Right lung (tissue), 5 donors: ENCODE measurements around the gene SYN1. TPM values are rescaled to one million over a fixed set of nuclear protein-coding genes. Genes with fewer than 3 reads are reported as not detected.
"Not testable (repeated sequence)": the region's sequence is repeated elsewhere in the genome, so short reads cannot be mapped to it uniquely, and the experiment has no call there.

Experiments
- DNase-seq, 2 donors: peaks; one replicate each; pipeline ENCODE4 v3.0.0-alpha.2; 2013
- polyA plus RNA-seq, 5 donors: library from polyadenylated mRNA; unstranded; fragments of 120-200 nt; gene quantifications; one replicate each; pipeline versions ENCODE4 v1.2.1 to v1.2.3, GENCODE V29; 2013; ENCODE audit warnings: inconsistent platforms in 1 of 5, low replicate concordance in 1 of 5; ENCODE audit not compliant: insufficient read length in 5 of 5, insufficient read depth in 1 of 5

SYN1 gene
- polyA plus RNA-seq, 5 donors = 4.8 to 7.6 (median 5.3) TPM

DNA sequence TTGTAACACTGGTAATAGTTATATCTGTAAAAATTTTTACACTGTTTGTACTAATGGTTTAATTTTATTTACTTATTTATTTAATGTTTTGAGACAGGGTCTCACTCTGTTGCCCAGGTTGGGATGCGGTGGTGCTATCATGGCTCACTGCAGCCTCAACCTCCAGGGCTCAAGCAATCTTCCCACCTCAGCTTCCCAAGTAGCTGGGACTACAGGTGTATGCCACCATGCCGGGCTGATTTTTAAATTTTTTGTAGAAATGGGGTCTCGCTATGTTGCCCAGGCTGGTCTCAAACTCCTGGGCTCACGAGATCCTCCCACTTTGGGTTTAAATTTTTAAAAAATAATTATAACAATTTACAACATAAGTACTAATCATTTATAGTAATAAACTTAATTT, 16.5 kb downstream of the SYN1 start:
- not testable (repeated sequence) for DNase-seq

DNA sequence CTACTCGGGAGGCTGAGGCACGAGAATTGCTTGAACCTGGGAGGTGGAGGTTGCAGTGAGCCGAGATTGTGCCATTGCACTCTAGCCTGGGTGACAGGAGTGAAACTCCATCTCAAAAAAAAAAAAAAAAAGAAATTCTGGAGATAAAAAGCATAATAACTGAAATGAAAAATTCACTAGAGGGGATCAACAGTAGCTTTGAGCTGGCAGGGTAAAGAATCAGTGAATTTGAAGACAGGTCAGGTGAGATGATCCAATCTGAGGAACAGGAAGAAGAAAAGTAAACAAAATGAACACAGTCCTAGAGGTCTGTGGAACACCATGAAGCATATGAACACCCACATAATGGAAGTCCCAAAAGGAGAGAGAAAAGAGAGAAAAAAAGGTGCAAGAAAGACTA, 22.4 kb downstream of the SYN1 start:
- no peak for DNase-seq

DNA sequence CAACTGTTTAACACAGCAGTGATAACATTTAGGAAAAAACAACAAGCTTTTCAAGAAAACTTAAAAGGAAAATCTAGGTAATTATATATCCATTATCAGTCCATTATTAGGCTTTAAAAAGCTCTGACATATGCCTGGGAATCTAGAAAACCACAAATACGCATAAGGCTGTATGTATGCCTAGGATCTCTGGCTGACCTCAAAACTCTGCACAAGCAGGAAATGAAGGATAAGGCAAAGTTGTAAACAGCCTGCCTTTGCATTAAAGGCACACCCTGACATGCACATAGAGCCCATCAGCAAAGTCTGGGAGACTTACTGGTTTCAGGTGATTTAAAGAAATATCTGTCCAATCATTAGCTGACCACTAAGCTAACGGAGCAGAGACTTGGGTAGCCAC, 23.4 kb downstream of the SYN1 start:
- no peak for DNase-seq

DNA sequence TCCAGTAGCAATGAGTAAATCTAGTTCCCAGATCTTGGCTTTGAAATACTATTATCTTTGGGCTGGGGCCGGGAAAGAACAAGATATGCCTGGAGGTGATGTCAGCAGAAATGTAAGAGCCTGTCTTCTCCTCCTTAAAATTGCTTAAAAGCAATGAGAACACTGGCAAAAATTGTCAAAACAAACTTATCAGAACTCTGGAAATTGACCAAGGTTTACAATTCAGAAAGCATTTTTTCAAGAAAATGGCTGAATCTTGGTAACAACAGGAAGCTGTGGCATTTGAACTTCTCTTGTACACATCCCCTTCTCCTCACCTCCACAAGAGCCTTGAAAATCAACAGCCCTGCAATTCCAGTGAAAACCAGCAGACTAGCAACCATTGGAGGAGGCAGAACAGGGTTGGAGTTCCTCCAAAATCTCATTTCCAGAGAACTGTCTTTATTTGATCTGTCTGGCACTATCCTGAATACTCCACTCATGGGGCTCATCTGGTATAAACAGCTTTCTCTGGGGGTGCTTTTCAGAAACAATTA, 23.9 kb downstream of the SYN1 start:
- no peak for DNase-seq

DNA sequence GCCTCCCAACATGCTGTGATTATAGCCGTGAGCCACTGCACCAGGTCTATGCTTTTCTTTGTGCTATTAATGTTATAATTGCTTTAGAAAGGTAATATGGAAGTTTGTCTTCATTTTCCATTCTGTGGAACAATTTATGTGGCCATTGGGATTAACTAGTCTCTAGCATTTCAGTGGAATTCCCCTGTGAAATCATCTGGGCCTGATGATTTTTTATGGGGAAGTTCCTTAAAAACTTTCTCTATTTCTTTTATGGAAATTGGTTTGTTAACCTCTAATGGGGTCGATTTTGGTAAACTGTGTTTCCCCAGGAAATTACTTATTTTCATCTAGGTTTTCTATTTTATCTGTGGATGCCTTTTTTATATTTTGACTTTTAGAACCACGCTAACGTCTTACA, 26.1 kb downstream of the SYN1 start:
- no peak for DNase-seq

DNA sequence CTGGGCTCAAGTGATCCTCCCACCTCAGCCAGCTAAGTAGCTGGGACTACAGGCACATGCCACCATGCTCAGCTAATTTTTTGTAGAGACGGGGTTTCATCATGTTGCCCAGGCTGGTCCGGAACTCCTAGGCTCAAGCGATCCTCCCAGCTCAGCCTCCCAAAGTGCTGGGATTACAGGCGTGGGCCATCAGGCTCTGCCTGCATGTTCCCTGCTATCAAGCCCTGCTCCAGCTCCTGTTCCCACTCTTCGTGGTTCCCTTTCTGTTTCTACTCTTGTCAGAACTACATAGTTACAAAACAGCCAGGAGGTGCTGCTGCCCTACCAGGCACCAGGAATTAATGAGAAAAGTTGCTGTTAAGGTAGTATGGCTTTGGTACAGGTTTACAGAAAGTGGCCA, 28.7 kb downstream of the SYN1 start:
- no peak for DNase-seq

DNA sequence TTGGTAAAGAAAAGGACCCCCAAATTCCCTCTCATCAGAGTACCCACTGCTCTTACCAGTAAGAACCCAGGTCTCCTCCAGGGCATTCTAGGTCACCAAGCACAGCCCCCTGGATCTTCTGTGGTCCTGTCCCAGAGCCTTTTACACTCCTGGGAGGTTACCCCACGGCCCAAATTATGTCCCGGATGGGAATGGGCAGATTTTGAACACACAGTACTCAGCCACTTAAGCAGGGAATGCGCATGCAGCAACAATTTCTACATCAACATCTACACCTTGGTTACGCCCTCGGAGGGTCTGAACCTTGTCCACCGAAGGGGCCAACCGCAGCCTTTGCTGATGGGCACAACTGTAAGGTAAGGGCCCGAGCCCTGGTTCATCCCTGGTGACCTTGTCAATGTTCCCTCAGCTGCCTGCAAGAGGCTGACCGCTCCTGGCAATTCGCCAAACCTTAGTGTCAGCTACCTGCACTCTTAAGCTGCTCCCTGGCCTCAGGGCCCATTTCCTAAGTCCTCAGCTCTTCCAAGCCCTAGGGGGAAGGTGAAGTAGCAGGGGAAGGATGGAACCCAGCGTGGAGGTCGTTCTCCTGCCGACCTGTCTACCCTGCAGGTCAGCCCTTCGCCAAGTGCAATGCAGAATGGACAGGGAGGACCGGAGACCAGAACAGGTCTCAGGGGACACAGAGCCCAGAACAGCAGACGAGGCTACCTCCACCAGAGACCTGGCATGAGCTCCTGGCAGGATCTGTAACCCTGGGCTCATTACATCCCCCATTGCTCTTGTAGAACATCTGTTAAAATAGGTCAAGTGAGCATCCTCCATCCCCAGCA, 31.5 kb downstream of the SYN1 start:
- no peak for DNase-seq

DNA sequence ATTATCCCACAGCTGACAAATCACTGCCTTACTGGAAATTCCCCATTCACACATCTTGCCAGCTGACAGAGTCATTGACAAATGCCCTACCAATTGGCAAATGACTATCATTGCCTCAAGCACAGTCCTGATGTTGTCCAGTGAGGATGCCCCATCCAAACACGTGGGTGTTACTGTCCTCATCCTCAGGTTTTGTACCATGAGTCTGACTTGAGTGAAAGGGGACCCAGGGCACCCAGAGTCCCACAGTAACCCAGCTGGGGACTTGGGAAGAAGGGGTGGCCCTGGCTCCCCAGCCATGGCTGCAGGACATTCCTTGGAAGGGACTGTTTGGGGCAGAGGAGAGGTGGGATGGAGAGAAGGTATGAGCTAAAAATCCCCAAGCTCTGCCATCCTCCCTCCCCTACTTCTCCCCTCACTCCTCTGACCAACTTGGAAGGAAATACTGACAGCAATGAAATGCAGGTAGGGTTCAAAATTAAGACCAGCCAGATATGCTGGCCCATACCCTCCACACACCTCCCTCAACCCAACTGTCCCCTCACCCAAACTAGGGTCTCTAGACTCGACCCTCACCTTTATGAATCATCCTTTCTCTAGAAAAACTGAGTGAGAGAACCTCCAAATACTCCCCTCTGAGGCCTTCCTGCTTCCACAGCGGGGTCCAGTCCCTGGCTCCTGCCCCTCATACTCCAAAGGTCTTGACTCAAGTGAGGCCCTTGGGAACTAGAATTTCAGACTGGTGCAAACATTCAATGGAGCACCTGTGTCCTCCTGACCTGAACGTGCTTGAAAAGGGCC, 32.4 kb downstream of the SYN1 start:
- DNase-seq = no peak

DNA sequence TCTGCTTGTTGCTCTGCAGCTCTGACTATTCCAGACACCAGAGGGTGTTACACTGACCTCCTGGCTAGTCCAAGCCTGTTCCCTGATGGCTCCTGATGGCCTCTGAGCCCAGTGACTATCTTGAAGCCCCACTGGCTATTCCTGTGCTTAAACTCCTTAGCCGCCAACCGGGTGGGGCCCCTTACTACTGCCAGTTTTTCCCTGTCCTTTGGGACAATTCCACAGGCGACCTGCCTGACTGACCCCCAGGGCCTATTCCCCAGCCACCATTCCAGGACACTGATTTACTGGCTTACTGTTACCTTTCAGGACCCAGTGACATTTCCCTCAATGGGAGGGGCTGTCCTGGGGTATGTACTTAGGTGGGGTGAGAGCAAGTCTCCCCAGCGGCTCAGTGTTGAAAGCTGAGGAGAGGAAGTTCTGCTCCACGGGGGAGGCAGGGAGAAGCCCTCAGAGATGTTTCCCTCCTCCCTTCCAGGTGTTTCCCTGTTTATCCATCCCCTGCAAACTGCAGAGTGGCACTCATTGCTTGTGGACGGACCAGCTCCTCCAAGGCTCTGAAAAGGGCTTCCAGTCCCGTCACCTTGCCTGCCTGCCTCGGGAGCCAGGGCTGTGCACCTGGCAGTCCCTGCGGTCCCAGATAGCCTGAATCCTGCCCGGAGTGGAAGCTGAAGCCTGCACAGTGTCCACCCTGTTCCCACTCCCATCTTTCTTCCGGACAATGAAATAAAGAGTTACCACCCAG, 33.4 kb downstream of the SYN1 start:
- no peak for DNase-seq

DNA sequence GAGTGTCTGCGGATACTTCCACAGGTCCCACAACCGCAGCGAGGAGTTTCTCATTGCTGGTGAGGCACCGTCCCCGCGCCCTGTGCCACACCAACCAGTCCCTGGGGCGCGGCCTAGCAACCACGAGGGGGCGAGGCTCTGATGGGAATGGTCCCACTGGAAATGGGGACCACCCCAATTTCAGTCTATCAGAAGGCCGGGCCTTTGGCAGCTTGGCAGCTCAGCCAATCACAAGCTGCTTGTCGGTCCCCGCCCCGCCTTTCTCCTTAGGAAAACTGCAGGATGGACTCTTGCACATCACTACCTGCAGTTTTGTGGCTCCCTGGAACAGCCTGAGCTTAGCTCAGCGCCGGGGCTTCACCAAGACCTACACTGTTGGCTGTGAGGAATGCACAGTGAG, 34.4 kb downstream of the SYN1 start:
- no peak for DNase-seq

DNA sequence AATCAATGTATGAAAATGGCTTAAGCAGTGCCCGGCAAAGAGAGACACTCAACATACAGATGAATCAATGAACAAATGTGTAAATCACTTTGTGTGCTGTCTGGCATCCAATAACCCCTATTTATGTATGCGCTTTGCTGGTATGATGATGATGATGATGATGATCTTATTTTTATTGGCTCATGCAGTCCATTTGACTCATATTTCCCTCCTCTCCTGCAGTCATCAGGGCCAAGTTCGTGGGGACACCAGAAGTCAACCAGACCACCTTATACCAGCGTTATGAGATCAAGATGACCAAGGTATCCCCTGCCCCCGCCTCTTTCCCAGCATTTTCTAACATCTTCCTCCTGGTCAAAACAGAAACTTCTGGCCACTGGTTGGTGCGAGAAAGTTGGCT, 34.9 kb downstream of the SYN1 start:
- DNase-seq = no peak

DNA sequence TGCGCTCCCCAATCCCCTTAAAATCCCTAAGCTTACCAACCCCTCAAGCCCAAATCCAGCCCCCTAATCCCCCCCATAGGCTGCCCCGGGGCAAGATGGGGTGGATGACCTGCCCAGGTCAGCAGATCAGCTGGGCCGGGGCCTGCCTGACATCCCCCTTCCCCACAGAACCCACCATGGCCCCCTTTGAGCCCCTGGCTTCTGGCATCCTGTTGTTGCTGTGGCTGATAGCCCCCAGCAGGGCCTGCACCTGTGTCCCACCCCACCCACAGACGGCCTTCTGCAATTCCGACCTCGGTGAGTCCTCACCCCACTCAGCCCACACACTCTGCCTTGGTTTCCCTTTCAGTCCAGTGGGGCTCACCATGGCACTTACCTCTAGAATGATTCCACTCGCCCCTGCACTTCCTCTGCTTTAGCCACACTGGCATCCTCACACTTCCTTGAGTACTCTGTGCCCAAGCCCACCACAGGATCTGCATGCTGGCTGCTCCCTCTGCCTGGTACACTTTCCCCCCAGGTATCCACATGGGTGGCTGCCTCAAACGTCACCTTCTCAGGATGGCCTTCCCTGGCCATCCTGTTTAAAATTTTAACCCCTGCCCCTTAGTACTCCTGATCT, 36.3 kb downstream of the SYN1 start:
- DNase-seq = no peak

DNA sequence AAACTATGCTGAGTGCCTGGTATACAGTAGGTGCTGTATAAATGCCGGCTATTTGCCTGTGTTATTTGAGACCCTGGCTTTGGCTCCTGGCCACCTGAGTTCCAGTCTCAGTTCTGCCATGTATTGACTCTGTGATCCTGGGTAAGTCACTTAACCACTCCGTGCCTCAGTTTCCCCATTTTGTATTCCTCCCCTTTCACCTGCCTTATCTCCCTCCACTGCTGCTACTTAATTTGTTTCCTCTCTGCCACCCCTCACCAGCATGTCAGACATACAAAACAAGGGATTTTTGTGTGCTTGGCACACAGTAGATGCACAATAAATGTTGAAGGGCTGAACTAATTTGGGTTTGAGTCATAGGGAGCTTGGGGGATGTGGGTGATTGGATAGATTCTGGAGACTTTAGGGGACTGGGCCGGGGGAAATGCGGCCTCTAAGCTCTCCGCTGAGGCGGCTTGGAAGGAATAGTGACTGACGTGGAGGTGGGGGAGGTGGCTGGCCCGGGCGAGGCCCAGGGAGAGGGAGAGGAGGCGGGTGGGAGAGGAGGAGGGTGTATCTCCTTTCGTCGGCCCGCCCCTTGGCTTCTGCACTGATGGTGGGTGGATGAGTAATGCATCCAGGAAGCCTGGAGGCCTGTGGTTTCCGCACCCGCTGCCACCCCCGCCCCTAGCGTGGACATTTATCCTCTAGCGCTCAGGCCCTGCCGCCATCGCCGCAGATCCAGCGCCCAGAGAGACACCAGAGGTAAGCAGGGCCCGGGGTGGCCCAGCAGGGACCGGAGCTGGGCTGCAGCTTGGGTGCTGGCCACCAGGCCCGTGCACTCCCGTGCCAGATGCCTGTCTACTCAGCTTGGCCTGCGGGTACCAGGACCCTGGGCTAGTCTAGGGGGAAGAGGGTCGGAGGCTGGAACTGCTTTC, 37.7 kb downstream of the SYN1 start, which contains the start of gene TIMP1:
TIMP1 (plus strand) TSS at position 706 of the 917 bp plus-strand sequence. CDS start 980 bp downstream, outside the sequence.
- DNase-seq = peak; percentile 80 to 83

DNA sequence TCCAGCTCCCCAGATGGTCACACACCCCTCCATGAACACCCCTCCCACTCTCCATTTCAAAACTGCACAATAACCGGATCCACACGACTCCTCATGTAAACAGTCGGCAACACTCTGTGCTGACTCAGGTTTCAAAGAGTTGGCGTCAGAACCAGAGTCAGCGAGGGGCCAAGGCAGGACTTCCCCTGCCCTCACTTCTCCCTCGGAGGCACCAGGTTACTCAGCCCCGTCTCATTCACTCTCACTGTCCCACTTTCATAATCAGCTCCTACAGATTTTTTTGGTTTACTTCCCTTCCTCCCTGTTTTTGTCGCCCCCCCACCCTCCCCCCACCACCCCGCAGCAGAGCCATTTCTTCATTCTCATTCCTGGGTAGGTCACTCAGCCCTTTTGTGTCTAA, 40.1 kb downstream of the SYN1 start:
- DNase-seq = no peak

DNA sequence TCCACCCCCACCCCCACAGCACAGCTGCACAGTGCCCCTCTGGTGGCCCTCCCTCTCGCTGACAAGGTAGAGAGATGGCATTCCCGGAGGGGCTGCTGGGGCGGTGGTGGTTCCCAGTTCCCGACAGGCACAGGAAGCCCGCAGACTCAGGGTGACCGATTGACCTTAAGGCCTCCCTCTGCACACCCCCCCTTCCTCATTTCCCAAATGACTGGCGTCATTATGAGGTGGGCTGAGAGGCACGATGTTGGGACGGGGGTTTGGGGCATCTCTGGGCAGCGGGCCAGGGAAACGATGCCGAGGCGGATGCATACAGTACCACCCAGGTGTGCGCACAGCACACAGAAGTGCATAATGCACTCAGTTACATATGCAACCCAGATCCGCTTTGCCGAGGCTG, 41.0 kb downstream of the SYN1 start:
- DNase-seq = no peak

DNA sequence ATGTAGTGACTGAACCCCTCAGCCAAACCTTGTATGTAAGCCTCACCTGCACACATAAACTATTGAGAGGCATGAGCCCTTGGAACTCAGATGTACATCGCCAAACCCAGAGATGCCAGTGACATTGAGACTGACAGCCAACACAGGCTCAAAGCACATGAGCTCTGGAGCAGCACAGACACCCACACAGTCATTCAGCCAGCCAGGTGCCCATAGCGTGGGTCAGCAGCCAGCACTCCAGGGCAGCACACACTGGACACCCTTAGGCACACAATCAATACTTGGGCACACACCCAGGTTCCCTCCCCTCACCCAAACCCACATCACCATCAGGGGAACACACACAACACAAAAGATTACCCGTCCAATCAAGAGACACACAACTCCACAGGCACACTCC, 41.8 kb downstream of the SYN1 start:
- no peak for DNase-seq

DNA sequence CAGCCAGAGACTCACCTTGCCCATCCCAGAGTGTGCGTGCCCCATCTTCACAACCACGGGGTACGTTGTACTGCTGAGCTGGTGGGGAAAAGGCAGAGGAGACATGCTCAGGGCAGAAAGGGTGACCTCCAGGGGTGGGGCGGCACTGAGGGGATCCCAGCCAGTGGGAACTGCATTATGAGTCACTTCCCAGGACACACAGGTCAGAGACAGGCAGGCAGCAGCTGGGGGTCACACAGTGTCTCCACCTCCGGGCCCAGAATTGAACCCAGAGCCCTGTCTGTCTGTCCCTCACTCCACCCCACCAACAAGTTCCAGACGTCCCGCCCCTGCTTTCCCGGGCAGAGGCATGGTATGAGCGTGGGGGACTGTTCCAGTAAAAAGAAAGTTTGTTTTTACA, 42.2 kb downstream of the SYN1 start:
- no peak for DNase-seq

DNA sequence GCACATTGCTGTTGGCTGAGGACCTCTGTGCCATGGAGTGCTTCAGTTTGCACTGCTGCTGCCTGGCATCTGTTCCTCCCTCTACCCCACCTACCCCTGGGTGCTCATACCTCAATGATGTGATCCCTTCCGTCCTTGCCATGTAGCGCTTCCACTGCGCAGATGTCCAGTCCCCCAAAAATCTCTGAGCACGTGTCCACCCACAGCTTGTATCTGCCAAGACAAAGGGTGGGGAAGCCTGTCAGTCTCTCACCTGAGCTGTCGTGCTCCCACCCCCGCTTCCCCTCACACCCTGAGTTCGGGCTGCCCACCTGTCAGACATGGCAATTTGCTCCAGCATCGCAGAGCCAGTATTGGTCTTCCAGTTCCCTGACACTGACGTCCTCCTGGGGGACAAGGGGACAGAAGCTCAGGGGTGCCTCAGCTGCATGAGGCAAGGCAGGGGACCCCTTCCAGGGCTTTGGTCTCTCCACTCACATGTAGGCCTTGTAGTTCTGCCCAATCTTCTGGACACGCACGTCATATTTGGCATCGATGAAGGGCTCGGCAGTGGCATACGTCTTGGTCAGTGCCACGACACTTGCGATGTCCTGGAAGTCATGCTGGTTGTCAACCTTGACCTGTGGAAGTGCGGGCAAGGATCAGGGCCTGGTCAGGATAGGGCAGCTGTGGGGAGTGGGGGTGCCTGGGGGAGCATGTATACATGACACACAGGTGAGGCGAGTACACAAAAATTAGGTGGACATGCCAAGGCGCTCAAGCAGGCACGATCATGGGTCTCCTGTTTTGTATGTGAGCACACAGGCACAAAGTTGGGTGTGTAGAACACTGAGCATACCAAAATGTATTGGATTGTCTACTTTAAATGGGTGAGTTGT, 43.4 kb downstream of the SYN1 start:
- DNase-seq = no peak

DNA sequence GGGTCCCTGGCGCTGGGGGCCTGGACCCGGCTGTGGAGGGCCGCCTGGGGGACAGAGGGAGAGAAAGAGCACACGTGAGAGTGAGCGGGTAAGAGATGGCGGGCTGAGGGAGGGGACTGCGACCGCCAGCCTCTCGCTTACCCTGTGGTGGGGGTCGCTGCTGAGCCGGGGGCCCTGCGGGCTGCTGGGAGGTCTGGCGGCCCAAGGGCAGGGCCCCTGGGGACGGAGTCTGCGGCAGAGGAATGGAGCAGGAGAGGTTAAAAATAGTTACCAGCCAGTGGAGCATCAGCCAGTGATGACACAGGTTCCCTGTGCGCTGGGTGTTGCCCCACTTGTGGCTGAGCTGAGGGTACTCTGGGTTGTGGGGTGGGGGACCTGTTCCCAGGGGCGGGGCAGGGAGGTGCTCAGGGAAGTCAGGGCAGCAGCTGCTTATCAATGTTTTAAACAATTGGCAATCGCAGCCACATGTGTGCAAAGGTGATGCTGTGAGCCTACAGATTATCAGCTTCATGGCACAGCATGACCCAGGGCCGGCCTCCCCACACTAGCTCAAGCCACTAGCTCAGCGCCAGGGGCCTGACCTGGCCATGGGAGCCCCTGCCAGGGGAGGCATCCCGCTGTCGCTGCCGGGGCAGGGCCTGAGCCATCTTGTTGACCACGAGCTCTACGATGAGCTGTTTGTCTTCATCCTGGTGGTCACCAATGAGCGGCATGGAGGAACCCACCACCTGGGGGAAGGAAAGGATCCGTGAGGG, 44.9 kb downstream of the SYN1 start:
- DNase-seq = no peak
